BJ (cell line): ENCODE data around the gene RNF208. TPM values are rescaled to one million over a fixed set of nuclear protein-coding genes. Genes with fewer than 3 reads are reported as not detected.

ENCODE experiments used
- CTCF ChIA-PET: fragments of 350-600 bp; formaldehyde crosslinking; extraction: SDS; loops from one replicate; lab custom pipeline; 2021; ENCODE audit warnings: antibody characterized with exemption, inconsistent platforms; lab: Yijun Ruan, JAX
- POLR2A ChIA-PET: fragments of 300-600 bp; sonication (Branson Sonifier 250); formaldehyde crosslinking; extraction: SDS; loops from one replicate; lab custom pipeline; 2021; ENCODE audit warnings: antibody characterized with exemption; lab: Charles Lee
- DNase-seq: peaks from one replicate; pipeline ENCODE4 v3.0.0-alpha.2; 2011; ENCODE audit warnings: low read depth
- H3K27me3 ChIP-seq: 2 replicates; pipeline ENCODE4 v1.6.0; 2011; ENCODE audit warnings: low read length; ENCODE audit not compliant: control insufficient read depth, insufficient read depth
- H3K36me3 ChIP-seq: 2 replicates; pipeline ENCODE4 v1.5.1; 2011; ENCODE audit warnings: low read length; ENCODE audit not compliant: control insufficient read depth, insufficient read depth
- H3K4me3 ChIP-seq: 2 replicates; pipeline ENCODE4 v1.5.1; 2011; ENCODE audit warnings: low read depth, mild to moderate bottlenecking, control low read depth, low read length
- polyA plus RNA-seq: library from polyadenylated mRNA; depleted of rRNA; stranded (reverse); fragments of >200 nt; gene quantifications from 2 replicates; pipeline ENCODE4 v1.2.3, GENCODE V29; 2011
- TF ChIP-seq, protein P1 (sequence below): IDR thresholded peaks from 2 replicates; pipeline ENCODE4 v1.5.1; 2011; ENCODE audit warnings: low read depth, mild to moderate bottlenecking, control low read depth, inconsistent platforms, low read length, moderate library complexity; ENCODE audit not compliant: insufficient read depth

Gene RNF208
- polyA plus RNA-seq, 1 experiment: 0.39 TPM

DNA sequence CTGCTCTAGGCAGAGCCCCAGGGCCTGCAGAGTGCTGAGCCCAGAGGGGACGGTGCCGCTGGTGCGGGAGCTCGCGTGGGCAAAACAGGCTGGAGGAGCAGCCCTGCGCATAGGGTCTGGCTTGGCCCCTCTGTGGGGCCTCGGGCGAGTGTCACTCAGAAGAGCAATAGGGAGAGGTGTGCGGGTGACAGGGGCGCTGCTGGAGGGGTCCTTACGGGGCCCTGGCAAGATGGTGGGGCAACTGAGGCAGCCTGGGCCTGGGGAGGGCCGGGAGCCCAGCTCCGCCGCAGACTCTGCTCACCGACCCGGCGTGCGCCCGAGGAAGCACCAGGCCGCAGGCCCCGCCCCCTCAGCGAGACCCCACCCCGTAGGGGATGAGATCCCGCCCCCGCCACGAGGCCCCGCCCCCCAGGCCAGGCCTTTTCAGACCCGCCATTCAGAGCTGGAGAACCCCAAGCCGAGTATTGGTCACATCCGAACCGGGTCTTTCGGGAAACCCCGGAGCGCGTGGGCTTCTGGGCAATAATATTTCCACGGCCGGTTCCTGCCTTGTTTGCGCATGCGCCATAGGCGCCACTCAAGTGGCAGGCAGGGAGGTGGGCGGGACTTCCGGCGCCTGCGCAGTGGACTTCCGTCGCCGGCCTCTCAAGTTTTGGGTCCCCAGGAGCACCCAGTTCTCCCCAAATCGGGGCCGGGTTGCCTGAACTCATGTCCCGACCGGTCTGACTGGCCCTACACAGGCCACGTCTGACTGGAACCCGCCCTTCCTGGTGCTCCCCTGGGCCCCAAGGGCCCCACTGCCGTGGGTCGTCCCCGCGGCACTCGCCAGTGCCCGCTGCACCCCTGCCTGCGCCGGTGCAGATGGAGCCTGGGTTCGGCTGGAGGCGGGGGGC, 1.3 kb upstream of the RNF208 start:
- DNase-seq: peak; percentile 93
- ChIA-PET CTCF (interaction anchor here (0.5 to 5.6 kb wide), 8 partner anchors 9 to 275 kb away, joined by 3 to 36 read pairs (median 3); partner anchors contain the start of gene NPDC1), POLR2A (interaction anchor here (0.6 to 0.8 kb wide), 5 partner anchors 21 to 223 kb away, joined by 3 to 7 read pairs (median 4); no protein-coding TSS in a partner anchor)
- TF ChIP-seq, protein P1, sequence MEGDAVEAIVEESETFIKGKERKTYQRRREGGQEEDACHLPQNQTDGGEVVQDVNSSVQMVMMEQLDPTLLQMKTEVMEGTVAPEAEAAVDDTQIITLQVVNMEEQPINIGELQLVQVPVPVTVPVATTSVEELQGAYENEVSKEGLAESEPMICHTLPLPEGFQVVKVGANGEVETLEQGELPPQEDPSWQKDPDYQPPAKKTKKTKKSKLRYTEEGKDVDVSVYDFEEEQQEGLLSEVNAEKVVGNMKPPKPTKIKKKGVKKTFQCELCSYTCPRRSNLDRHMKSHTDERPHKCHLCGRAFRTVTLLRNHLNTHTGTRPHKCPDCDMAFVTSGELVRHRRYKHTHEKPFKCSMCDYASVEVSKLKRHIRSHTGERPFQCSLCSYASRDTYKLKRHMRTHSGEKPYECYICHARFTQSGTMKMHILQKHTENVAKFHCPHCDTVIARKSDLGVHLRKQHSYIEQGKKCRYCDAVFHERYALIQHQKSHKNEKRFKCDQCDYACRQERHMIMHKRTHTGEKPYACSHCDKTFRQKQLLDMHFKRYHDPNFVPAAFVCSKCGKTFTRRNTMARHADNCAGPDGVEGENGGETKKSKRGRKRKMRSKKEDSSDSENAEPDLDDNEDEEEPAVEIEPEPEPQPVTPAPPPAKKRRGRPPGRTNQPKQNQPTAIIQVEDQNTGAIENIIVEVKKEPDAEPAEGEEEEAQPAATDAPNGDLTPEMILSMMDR: no peak
- H3K4me3 ChIP-seq: peak overlapping the region; percentile 86
- no peaks in the 10 kb centered on the region; the same call in 1 of the 2 replicates for H3K36me3 ChIP-seq
- no peaks in the 10 kb centered on the region for H3K27me3 ChIP-seq

DNA sequence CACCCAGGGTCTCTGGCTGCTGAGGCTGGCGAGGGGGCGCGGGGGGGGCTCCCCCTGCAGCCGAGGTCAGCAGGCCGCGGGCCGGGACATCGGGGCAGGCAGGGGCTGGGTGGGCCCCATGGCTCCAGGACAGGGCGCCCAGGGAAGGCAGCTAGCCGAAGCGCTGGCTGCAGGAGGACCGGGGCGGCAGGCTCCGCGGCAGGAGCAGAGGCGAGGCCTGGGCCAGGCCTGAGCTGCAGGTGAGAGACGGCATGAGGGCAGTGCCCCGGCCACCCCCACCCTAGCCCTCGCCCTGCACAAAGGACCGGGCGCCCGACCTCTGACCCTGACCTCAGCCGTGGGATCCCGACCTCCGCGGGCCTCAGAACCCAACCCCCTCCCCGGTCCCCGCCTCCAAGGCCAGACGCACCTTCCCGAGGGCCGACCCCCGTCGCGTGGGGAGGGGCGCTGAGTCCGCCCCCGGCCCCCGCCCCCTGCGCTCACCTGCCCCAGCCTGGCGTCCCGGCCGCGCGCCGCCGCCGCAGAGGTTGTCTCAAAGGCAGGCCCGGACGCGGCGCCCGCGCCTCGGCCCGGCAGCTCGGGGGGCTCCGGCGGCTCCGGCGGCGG, 431 bp downstream of the RNF208 start:
- H3K27me3 ChIP-seq: no peaks in the 10 kb centered on the region
- TF ChIP-seq, protein P1: no peak
- H3K36me3 ChIP-seq: no peaks in the 10 kb centered on the region; the same call in none of the 2 replicates
- H3K4me3 ChIP-seq: peak overlapping the region; percentile 86
- ChIA-PET POLR2A (no interaction called here), CTCF (interaction anchor here (5.6 kb wide), 1 partner anchor 15 kb away, joined by 36 read pairs; no protein-coding TSS in a partner anchor)
- DNase-seq: no peak

DNA sequence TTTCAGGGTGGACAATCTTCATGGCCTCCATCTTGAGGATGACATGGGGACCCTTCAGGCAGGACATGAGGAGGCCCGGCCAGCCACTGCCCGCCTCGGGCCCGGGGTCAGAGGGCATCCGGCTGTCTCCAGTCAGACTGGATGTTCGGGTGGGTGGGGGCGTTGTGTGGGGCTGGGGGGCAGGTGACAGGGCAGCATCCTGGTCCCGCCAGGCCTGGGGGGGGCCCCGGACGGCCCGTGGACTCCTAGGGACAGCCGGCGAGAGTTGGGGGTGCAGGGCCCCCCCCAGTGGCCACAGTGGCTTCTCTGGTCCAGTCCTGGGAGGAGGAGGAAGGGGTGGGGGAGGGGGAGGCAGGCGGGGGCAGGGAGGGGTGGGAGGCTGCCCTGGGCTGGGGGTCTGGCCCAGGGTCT, 940 bp downstream of the RNF208 start:
- ChIA-PET CTCF (interaction anchor here (5.6 kb wide), 1 partner anchor 16 kb away, joined by 36 read pairs; no protein-coding TSS in a partner anchor), POLR2A (no interaction called here)
- Histone ChIP-seq H3K36me3 (no peaks in the 10 kb centered on the region; the same call in none of the 2 replicates), H3K4me3 (no peak overlapping the region), H3K27me3 (no peaks in the 10 kb centered on the region)
- no peak for DNase-seq
- TF ChIP-seq, protein P1: no peak

DNA sequence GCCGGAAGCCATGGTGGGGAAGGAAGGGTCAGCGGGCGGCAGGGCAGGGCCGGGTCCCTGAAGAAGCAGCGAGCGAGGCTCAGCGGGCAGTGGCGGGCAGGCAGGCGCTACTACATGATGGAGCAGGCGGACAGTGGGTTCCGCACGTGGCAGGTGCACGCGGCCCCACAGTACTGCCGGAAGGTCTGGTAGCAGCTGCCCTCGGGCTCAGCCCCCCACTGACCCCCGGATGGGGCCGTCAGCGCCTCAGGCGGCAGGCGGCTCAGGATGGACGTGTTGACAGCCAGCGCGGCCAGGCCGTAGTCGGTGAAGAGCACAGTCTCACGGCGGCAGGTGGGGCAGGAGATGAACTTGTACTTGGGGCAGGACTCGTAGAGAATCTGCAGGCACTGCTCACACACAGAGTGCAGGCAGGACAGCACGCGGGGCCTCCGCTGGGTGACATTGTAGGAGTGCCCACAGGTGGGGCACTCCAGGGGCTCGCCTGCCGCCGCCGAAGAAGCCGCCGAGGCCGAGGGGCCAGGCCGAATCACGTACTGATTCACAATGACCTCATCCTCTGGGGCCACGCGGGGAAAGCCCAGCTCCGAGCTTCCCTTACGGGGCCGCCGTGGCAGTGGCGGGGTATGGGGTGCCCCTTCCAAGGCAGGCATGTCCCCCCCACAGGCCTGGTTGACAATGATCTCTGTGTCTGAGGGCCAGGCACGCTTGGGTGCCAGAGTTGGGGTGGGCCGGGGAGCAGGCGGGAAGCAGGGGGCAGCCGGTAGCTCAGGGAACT, 1.5 kb downstream of the RNF208 start:
- Histone ChIP-seq H3K36me3 (no peaks in the 10 kb centered on the region; the same call in none of the 2 replicates), H3K27me3 (no peaks in the 10 kb centered on the region), H3K4me3 (no peak overlapping the region)
- ChIA-PET POLR2A (no interaction called here), CTCF (interaction anchor here (5.6 kb wide), 1 partner anchor 16 kb away, joined by 36 read pairs; no protein-coding TSS in a partner anchor)
- no peak for DNase-seq
- TF ChIP-seq, protein P1: no peak
